HG02623 (cell line): ENCODE measurements around the gene CRYBB2.
"Not testable (repeated sequence)": the region's sequence is repeated elsewhere in the genome, so short reads cannot be mapped to it uniquely, and the experiment has no call there.

Source experiments
- ATAC-seq: cut with Tn5 transposase; IDR thresholded peaks from one replicate; pipeline ENCODE4 v1.9.1; 2021; ENCODE audit warnings: moderate library complexity; ENCODE audit not compliant: unreplicated experiment

Gene CRYBB2, protein sequence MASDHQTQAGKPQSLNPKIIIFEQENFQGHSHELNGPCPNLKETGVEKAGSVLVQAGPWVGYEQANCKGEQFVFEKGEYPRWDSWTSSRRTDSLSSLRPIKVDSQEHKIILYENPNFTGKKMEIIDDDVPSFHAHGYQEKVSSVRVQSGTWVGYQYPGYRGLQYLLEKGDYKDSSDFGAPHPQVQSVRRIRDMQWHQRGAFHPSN

DNA sequence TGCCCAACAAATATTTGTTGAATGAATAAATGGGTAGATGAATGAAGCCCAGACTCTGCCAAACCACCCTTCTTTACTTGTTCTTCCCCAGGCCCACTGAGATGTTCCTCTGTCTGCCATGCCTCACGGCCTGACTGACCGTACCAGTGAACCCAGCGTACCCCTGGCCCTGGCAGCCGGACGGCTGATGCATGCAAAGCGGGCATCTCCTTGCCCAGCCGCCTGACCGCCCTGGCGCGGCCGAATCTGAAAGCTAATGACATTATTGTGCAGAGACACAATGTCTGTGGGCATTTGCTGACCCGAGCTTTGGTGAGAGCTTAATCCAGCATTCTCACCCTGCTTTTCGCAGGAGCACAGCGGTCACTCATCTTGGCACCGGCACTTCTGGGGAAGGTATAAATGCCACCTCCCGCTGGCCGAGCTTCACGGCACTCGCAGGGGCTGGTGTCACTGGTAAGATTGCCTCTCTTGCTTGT lies at the start of gene CRYBB2:
Gene CRYBB2, plus strand, starts transcription at position 429 of the 479 bp plus-strand sequence. CDS start 1,791 bp downstream, outside the sequence.
- no peak for ATAC-seq

DNA sequence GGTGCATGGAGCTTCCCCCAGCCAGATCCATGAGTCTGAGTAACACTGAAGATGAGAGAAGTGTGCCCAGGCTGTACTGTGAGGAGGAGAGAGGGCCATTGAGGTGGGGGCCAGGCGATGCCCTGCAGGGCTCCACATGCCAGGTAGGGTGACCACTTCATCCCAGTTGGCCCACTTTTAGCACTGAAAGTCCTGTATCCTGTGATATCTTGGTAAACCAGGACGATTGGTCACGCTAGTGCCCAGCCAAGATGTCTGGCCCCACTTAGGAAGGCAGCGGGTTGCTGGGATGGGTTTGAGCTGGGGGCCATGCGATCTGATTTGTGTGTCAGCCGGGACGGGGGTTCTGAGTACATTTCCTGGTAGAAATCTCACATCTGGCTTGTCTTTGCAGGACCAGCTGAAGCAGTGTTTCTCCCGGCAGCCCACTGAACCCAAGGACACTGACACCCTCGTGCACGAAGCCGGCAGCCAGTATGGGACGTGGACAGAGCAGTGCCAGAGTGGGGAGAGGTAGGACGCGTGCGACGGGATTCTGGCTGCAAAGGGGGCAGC lies 48.9 kb upstream of the CRYBB2 start:
- ATAC-seq: no peak

DNA sequence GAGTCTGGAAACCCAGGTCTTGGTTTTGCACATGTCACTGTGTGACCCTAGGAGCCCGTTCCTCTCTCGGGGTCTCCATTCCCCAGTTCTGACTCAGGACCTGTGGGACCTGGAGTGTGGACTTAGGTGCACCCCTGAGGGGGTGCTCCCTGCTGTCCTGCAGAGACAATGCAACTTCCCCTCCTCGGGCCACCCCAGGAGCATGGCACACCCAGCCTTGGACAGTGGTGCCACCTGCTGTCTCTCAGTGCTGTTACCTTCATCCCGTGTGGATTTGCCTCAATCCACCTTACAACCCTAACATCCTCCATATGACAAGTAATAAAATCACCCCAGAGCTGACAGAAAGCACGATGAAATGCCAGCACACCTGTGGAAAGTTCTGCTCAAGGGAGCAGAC lies 47.3 kb upstream of the CRYBB2 start:
- ATAC-seq: no peak

DNA sequence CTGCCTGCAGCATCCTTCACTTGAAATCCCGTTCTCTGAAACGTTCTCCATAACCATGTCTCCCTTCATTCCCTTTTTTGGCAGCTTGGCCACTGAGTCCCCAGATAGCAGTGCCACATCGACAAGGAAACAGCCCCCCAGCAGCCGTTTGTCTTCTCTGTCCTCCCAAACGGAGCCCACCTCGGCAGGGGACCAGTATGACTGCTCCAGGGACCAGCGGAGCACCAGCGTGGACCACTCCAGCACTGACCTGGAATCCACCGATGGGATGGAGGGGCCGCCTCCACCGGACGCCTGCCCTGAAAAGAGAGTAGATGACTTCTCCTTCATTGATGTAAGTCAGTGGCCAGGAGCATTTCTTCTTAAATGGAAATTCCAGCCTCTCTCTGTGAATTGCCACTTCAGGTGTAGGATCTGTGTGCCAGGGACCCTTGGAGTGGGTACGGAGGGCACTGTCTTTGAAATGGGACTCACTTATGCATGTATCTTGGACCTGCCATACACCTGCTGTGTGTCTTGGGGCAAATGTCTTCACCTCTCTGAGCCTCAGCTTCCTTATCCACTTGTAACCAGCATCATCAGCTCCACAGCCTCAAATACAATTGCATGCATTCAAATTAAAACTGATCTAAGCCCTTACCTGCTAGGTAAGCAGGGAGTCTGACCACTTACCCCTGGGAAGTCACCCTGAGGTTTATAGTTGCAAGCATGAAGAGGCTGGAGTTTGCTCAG lies 45.1 kb upstream of the CRYBB2 start:
- no peak for ATAC-seq

DNA sequence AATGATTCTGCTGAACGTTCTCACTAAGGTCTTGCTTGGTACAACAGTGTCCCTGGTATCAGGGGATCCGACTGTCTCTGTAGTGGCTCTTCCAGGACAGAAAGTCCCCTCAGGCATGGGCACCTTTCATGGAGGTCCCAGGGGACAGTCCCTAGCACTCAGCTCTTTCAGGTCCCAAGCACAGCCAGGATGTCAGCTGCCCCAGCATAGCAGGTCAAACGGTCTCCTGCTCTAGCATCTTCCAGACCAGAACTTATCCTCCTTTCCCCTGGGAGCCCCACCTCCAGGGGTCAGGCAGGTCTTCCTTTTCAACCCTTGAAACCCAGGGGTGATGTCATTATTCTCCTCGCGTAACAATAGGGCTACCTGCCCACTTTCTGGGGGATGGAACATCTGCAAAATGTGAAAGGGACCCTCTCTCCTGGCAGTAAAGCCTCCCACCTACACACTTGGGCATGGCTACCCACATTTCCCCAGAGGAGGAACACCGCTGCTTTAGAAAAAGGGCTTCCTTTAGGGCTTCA lies 44.5 kb upstream of the CRYBB2 start:
- no peak for ATAC-seq

DNA sequence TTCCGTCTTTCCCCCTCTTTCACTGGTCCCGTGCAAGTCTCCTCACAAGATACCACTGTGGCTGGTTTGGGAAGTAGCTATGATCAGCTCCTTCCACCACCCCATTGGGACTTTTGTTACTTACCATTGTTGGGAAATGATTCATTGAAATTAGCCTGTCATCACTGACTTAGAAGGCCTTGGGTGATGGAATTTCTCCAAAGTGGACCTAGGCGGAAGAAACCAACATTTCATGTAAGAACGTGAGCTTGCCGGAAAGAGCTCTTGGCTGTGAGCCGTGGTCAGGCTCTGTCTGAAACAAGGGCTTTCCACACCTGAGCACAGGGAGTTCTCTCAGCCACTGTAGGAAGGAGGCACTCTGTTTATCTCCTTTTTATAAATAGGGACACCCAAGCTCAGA lies 43.3 kb upstream of the CRYBB2 start:
- no peak for ATAC-seq

DNA sequence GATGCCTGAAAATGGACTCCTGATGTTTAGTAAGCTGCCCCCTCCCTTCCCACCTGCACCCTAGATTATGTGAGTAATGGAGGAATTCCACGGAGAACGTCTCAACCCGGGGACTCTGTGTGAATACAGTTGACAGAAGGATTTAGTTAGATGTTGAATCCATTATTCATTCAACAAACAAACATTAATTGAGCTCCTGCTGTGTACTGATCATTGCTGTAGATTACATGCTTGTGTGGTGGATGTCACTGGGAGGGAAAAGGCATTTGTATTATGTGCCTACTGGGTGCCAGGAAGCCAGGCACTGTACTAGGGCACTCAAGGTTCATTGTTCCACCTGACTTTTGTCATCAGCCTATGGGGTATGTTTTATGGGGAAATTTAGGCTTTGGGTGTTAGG lies 42.6 kb upstream of the CRYBB2 start:
- ATAC-seq: no peak

DNA sequence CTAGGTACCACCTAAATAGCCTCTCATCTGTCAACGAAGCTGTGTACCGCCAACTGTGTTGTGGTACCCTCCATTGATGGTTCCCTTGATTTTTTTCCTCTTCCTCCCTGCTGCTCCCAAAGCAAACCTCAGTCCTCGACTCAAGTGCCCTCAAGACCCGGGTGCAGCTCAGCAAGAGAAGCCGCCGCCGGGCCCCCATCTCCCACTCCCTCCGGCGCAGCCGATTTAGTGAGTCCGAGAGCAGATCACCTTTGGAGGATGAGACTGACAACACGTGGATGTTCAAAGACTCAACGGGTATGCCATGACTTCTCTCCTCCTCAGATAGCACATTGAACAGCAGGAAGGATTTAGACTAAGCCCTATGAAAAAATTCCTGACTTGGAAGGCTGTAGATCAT lies 42.2 kb upstream of the CRYBB2 start:
- no peak for ATAC-seq

DNA sequence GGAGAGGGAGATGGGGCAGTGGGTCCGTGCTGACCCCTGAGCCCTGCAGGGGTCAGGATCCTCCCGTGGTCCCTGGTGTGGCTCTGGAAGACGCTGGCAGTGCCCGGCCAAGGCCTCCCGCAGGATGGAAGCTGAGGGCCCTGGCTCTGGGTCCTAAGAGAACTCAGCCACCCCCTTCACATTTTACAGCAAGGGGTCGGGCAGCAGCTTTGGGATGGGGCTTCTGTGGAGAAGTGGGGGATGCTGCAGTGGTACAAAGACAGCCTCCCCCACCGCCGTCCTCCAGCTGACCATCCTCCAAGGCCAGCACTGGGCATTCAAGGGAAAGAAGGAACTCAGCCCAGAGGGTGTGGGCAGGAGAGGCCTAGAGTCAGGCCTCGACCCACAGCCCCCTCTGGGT lies 41.5 kb upstream of the CRYBB2 start:
- ATAC-seq: no peak

DNA sequence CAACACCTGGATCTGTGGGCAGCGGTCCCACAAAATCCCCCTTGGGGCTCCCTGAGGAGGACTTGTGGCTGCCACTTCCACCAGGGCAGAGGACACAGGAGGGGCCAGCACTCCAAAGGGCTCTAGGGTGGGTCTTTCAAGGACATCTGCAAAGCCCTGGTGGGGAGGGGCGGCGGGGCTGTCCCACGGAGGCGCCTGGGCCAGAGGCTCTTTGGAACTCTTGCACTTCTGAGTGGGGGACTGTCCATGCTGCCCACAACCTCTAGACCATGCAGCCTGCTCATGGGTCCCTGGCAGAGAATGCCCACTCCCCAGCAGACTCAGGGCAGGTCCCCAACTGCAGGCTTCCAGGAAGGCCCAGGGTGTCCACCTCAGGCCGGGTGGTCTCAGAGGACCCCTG lies 41.1 kb upstream of the CRYBB2 start:
- ATAC-seq: not testable (repeated sequence)

DNA sequence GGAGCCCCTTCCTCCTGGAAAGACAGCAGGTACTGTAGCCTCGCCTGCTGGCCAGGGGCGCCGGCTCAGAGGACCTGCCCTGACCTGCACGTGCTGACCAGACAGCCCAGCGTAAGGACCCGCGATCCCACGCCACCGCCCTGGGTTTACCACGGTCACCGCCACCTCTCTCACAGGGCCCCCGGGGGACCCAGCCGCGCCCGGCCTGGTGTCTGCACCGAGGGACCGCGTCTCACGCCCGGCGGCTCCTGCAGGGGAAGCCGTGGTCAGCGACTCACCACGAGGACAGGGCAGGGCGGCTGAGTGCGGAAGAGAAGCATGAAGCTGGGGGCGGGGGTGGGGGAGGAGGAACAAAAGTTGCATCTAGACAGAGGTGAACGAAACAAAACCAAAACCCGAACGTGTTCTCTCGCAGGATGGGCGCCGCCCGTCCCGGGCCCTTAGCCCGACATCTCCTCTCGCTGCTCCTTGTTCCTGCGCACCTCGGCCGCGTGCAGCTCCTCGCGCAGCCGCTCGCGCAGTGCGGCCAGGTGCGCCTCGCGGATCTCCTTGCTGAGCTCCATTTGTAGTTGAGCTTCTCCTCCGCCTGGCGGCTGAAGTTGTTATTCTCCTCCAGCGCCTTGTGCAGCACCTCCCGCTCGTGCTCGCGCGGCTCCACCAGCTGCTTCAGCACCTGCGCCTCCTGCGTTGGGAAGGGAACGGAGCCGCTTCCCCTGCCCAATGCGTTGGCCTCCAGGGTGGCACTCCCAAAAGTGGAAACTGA lies 40.4 kb upstream of the CRYBB2 start:
- ATAC-seq: not testable (repeated sequence)

DNA sequence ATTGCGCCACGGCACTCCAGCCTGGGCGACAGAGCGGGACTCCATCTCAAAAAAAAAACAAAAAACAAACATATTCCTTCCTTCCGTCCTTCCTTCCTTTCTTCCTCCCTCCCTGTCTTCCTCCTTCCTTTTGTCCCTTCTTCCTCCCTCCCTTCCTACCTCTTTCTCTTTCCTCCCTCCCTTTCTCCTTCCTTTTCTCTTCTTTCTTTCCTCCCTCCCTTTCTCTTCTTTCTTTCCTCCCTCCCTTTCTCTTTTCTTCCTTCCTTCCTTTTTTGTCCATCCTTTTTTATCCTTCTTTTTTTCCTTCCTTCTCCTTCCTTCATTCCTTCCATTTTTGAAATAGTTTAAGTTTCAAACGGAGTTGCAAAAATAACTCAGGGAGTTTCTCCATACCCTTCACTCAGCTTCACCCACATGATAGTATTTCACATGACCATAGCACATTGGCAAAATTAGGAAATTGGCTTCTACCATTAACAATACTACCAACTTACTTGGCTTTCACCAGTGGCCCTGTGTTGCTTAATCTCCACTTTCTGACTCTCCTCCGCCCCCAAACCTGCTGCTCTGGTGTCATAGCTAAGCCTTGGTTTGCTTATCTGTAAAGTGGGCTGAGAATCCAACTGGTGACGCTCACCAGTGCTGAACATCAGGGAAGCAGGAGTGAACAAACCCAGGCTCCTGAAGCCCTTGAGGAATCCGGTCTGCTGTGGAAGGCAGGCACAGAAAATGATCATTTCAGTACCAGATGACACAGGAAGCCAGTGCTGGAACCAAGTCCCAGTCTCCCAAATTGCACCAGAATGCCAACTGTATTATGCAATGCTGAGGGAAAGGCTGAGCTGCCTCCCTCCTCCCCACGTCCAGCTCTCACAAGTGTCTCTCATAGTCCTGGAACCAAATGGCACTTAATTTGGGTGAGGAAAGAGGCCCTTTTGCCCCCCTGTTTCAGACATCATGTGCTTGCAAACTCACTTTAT lies 37.0 kb upstream of the CRYBB2 start:
- ATAC-seq: no peak

DNA sequence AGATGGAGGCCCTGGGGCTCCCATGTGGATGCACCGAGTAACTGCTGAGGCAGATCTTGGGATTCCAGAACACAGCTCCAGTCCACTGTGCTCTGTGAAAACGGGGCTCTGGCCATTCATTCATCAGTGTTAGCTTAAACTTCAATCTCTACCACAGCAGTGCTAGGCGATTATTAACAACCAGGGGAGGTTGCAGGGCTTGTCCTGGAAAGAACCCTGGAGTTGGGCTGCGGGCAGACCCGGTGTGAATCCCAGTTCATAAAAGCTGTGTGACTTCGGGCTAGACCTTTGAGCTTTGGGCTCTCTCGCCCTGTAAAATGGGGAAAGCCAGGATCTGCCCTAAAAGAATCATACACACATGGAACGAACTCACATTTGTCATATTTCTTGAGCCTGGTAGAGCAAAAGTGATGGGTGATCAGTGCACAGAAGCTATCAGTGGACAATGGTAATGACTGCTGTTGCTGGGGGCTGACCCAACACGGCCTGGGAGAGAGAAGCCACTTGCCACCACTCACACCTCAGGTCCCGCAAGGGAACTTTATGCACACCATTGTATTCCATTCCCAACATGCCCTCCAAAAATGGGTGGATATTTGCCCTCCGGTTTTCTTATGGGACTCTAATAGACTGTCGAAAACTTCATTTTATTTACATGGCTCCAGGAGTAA lies 35.4 kb upstream of the CRYBB2 start:
- no peak for ATAC-seq

DNA sequence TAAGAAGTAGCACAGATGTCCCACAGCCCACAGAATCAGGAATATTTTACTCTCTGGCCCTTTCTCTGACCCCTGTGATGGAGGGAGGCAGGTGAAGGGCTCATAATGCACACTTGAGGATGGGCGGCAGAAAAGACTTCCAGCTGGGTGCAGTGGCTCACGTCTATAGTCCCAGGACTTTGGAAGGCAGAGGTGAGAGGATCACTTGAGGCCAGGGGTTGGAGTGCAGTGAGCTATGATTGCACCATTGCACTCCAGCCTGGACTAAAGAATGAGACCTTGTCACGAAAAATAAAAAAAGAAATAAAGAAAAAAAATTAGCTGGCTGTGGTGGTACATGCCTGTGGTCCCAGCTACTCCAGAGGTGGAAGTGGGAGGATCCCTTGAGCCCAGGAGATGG lies 33.3 kb upstream of the CRYBB2 start:
- ATAC-seq: no peak

DNA sequence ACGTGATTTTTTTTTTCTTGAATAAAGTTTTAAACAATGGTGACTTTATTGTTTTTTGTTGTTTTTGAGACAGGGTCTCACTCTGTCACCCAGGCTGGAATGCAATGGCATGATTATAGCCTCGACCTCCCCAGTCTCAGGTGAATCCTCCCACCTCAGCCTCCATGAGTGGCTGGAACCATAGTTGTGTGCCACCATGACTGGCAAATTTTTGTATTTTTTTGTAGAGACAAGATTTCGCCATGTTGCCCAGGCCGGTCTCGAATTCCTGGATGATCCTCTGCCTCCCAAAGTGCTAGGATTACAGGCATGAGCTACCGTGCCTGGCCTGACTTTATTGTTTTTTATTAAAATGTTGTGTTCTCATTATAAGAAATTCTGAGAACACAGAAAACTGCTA lies 32.0 kb upstream of the CRYBB2 start:
- no peak for ATAC-seq

DNA sequence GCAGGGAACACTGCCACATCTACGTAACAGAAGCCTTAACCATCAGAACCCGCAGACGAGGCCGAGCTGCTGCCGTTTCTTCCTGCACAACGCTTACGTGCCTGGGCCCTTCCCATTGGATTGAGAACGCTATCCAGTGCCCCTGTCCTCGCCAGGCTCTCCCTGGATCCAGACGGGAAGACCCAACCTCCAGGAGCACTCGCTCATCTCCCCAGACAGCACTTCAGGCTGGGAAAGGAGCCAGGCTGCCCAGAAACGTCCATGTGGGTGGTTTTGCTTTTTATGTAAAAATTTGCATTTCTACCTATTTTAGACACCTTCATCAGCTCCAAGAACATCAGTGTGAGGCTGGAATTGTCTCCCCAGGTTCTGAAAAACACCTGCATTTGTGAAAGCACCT lies 27.0 kb upstream of the CRYBB2 start:
- ATAC-seq: no peak

DNA sequence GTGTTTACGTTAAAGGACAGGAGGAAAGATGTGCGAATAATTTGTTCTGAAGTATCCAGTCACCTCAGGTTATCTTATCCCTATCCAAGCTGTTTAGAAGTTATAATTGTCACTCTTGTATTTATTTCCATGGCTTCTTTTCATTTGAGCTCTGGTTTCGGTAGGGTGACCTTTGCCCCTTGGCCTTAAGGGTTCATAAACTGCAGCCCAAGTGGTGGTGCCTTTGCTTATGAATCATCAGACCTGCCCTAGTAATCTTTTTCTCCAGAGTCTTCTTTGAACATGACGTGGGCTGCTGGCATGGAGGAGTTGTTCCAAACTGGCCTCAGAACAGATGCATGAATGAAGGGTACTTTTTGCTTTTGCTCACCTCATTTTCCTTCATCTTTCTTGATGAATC lies 26.3 kb upstream of the CRYBB2 start:
- ATAC-seq: no peak

DNA sequence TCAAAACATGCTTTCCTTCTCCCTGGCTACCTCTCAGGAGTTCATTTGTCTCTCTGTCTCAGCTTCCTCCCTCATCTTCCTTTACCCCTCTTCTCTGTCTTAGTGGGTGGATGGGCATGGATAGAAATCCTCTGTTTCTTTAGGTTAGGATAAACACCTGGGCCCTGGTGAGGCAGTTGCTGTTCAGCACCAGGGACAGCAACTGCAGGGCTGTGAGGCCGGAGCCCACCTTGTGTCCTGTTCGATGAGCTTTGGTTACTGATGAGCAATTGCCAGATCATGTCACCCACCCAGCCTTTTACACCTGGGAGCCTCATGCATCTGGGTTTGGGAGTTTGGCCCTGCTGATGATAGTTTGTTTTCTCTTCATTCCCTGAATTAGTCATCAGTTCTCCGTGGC lies 25.9 kb upstream of the CRYBB2 start:
- ATAC-seq: no peak

DNA sequence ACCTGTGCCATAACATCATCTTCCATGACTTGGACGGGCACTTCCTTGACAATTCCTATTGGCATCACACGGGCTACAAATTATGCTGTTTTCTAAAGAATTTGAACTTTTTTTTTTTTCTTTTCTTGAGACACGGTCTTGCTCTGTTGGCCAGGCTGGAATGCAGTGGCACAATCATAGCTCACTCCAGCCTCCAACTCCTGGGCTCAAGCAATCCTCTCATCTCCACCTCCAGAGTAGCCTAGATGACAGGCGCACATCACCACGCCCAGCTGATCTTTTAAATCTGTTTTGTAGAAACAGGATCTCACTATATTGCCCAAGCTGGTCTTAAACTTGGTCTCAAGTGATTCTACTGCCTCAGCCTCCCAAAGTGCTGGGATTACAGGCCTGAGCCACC lies 23.1 kb upstream of the CRYBB2 start:
- ATAC-seq: no peak

DNA sequence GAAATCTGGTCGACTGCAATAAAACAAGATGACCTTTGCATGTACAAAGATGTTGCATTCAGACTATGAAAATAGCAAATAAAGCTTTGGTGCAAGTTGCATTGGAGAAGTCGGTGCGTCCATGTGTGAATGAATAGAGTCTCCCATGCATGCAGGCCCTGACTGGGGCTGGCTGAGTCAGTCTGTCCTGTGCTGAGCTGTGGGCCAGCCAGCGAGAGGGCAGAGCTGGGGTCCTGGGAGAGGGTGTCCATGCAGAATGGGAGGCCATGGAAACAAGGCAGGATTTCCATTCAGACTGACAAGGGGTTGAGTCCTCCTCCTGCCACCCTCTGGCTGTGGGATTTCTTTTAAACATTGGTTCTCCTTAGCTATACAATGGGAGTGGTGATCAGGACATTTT lies 22.1 kb upstream of the CRYBB2 start:
- ATAC-seq: no peak
